ENCODE results near the gene ZIC1. TPM values are rescaled to one million over a fixed set of nuclear protein-coding genes. Genes with fewer than 3 reads are reported as not detected.

ZIC1 gene
- total RNA-seq, 1 experiment from 2014 or later, result 0.36 TPM

GRCh38 chr3:147402159-147402558, 7.0 kb upstream of the ZIC1 start:
- intact Hi-C loops (cut with micrococcal nuclease; ENCODE audit: unreplicated experiment) (no loop called here), in situ Hi-C loops (cut with HindIII; ENCODE audit: low pct_unique_long_range_greater_than_20kb, low sequenced_read_pairs) (no loop called here)
- Histone ChIP-seq H3K27me3 (ENCODE audit: control insufficient read depth, insufficient read depth, low read length) (no peaks in the 10 kb centered on the region; the same call in 1 of the 2 replicates), H3K36me3 (ENCODE audit: control insufficient read depth, insufficient read depth, low read length) (no peaks in the 10 kb centered on the region), H3K9me3 (ENCODE audit: control insufficient read depth, insufficient read depth, low read depth, low read length) (no peaks in the 10 kb centered on the region), H3K27ac (ENCODE audit: low read length) (no peak overlapping the region), H3K4me1 (ENCODE audit: control insufficient read depth, insufficient read depth, low read length) (no peaks in the 10 kb centered on the region), H3K4me3 (ENCODE audit: low read depth in 2 of 2, low read length in 2 of 2) (no peak overlapping the region)
- TF ChIP-seq CTCF (IDR thresholded peaks at IDR 0.05) (no peak), SIN3A (IDR thresholded peaks at IDR 0.05; ENCODE audit: borderline replicate concordance, insufficient read depth, low read depth, low read length) (no peak), REST (IDR thresholded peaks at IDR 0.05; ENCODE audit: insufficient read depth in 1 of 2, low read depth in 2 of 2, low read length in 1 of 2) (no peak), TCF7L2 (IDR thresholded peaks at IDR 0.05; ENCODE audit: low read depth, low read length) (no peak), POLR2AphosphoS5 (IDR thresholded peaks at IDR 0.05; ENCODE audit: low read depth, low read length) (no peak)
- no TSS peak for BruUV-seq (replicated peaks)
- ChIA-PET CTCF (no interaction called here), POLR2A (no interaction called here)
- no peak for ATAC-seq
- DNase-seq (ENCODE audit: low read depth, low spot score), result no peak

GRCh38 chr3:147403511-147403910, 5.7 kb upstream of the ZIC1 start:
- Histone ChIP-seq H3K36me3 (ENCODE audit: control insufficient read depth, insufficient read depth, low read length) (no peaks in the 10 kb centered on the region), H3K4me3 (ENCODE audit: low read depth in 2 of 2, low read length in 2 of 2) (no peak overlapping the region), H3K9me3 (ENCODE audit: control insufficient read depth, insufficient read depth, low read depth, low read length) (no peaks in the 10 kb centered on the region), H3K27ac (ENCODE audit: low read length) (no peak overlapping the region), H3K27me3 (ENCODE audit: control insufficient read depth, insufficient read depth, low read length) (no peaks in the 10 kb centered on the region; the same call in none of the 2 replicates), H3K4me1 (ENCODE audit: control insufficient read depth, insufficient read depth, low read length) (no peaks in the 10 kb centered on the region)
- CTCF ChIA-PET, result no interaction called here
- POLR2A ChIA-PET, result no interaction called here
- intact Hi-C loops (cut with micrococcal nuclease; ENCODE audit: unreplicated experiment) (no loop called here), in situ Hi-C loops (cut with HindIII; ENCODE audit: low pct_unique_long_range_greater_than_20kb, low sequenced_read_pairs) (no loop called here)
- DNase-seq (ENCODE audit: low read depth, low spot score) (no peak), ATAC-seq (no peak)
- no TSS peak for BruUV-seq (replicated peaks)
- no peak for TF ChIP-seq POLR2AphosphoS5 (IDR thresholded peaks at IDR 0.05; ENCODE audit: low read depth, low read length)
- no peak for TF ChIP-seq SIN3A (IDR thresholded peaks at IDR 0.05; ENCODE audit: borderline replicate concordance, insufficient read depth, low read depth, low read length)
- TF ChIP-seq CTCF (IDR thresholded peaks at IDR 0.05), result no peak
